ENCODE results near the gene REPIN1.

- TF ChIP-seq CTCF (IDR thresholded peaks at IDR 0.05) (no peak), EP300 (IDR thresholded peaks at IDR 0.05) (no peak), POLR2A (IDR thresholded peaks at IDR 0.05) (no peak), POLR2AphosphoS5 (IDR thresholded peaks at IDR 0.05) (no peak)
Measured at GRCh38 chr7:150358433-150358832, 10.2 kb upstream of the REPIN1 start.

Data from sigmoid colon (tissue), 4 donors.